Keratinocyte (primary cell): ENCODE measurements around the gene SMYD4. TPM values are rescaled to one million over a fixed set of nuclear protein-coding genes. Genes with fewer than 3 reads are reported as not detected.

ENCODE experiments used
- DNase-seq: peaks from one replicate; pipeline ENCODE4 v3.0.0-alpha.2; 2011; ENCODE audit warnings: low read depth, missing footprints, low spot score
- FAIRE-seq: peaks from 2 replicates; lab custom pipeline; 2011; peaks lifted over from hg19 to GRCh38; lab: Jason Lieb, UNC
- H2AFZ ChIP-seq: 2 replicates; pipeline ENCODE4 v1.6.0; 2012; ENCODE audit warnings: low read length, control low read depth, inconsistent platforms; ENCODE audit not compliant: control insufficient read depth
- H3K27ac ChIP-seq: 2 replicates; pipeline ENCODE4 v1.5.1; 2011; ENCODE audit warnings: low read length; ENCODE audit not compliant: control insufficient read depth, insufficient read depth
- H3K27me3 ChIP-seq: 3 replicates; pipeline ENCODE4 v1.6.0; 2011; ENCODE audit warnings: low read length; ENCODE audit not compliant: control insufficient read depth, insufficient read depth; ENCODE audit errors: extremely low read depth
- H3K36me3 ChIP-seq, 2 experiments: 2 replicates in 1 of 2; 3 replicates in 1 of 2; pipeline ENCODE4 v1.5.1; 2011; ENCODE audit warnings: low read length in 2 of 2, mild to moderate bottlenecking in 1 of 2; ENCODE audit not compliant: control insufficient read depth in 2 of 2, insufficient read depth in 2 of 2; ENCODE audit errors: extremely low read depth in 1 of 2
- H3K4me1 ChIP-seq: 3 replicates; pipeline ENCODE4 v1.5.1; 2011; ENCODE audit warnings: low read length; ENCODE audit not compliant: control insufficient read depth, insufficient read depth; ENCODE audit errors: extremely low read depth
- H3K4me2 ChIP-seq: 3 replicates; pipeline ENCODE4 v1.6.0; 2011; ENCODE audit warnings: low read depth, low read length; ENCODE audit not compliant: control insufficient read depth, insufficient read depth; ENCODE audit errors: extremely low read depth
- H3K4me3 ChIP-seq, 3 experiments: fragments of 200-600 bp in 1 of 3; sonication (generic) in 1 of 3; 2 replicates in 2 of 3; 3 replicates in 1 of 3; pipeline ENCODE4 v1.5.1; 2011 to 2016; ENCODE audit warnings: low read length in 3 of 3, mild to moderate bottlenecking in 3 of 3, control low read depth in 2 of 3, inconsistent platforms in 1 of 3, low read depth in 1 of 3, mixed read lengths in 1 of 3, mixed run types in 1 of 3, moderate library complexity in 1 of 3; ENCODE audit not compliant: control insufficient read depth in 2 of 3, insufficient read depth in 2 of 3; ENCODE audit errors: extremely low read depth in 1 of 3
- H3K79me2 ChIP-seq: 2 replicates; pipeline ENCODE4 v1.6.0; 2012; ENCODE audit warnings: low read length; ENCODE audit not compliant: control insufficient read depth, insufficient read depth
- H3K9ac ChIP-seq: 3 replicates; pipeline ENCODE4 v1.6.0; 2011; ENCODE audit warnings: low read length; ENCODE audit not compliant: control insufficient read depth, insufficient read depth; ENCODE audit errors: extremely low read depth
- H3K9me1 ChIP-seq: 3 replicates; pipeline ENCODE4 v1.6.0; 2011; ENCODE audit warnings: low read length; ENCODE audit not compliant: control insufficient read depth, insufficient read depth; ENCODE audit errors: extremely low read depth
- H3K9me3 ChIP-seq: 2 replicates; pipeline ENCODE4 v1.5.1; 2012; ENCODE audit warnings: low read depth, low read length; ENCODE audit not compliant: control insufficient read depth
- H4K20me1 ChIP-seq: 3 replicates; pipeline ENCODE4 v1.6.0; 2011; ENCODE audit warnings: low read length; ENCODE audit not compliant: control insufficient read depth, insufficient read depth; ENCODE audit errors: extremely low read depth
- CTCF ChIP-seq, 3 experiments: IDR thresholded peaks in 1 of 3; conservative IDR thresholded peaks in 1 of 3; optimal IDR thresholded peaks in 1 of 3; 2 replicates in 2 of 3; 3 replicates in 1 of 3; pipeline versions ENCODE3 to v1.5.1; 2011; ENCODE audit warnings: low read length in 3 of 3, mild to moderate bottlenecking in 3 of 3, moderate library complexity in 2 of 3, control low read depth in 1 of 3, inconsistent platforms in 1 of 3; ENCODE audit not compliant: insufficient read depth in 2 of 3; ENCODE audit errors: extremely low read depth in 1 of 3
- EZH2 ChIP-seq: IDR thresholded peaks from one replicate; pipeline ENCODE4 v1.6.1; 2012; ENCODE audit warnings: inconsistent platforms, mild to moderate bottlenecking, low read length, moderate library complexity
- dilution Hi-C: fragments of 300-500 bp; cut with MboI; formaldehyde crosslinking; loops from one replicate; pipeline ENCODE4 v1.7.0; 2020; ENCODE audit warnings: low sequenced_read_pairs; ENCODE audit not compliant: extremely low pct_ligation_motif_present
- polyA plus RNA-seq, 5 experiments: library from polyadenylated mRNA; depleted of rRNA in 3 of 5; stranded (reverse) in 3 of 5; stranded (forward) in 1 of 5; unstranded in 1 of 5; fragments of >200 nt; gene quantifications; 1 replicate in 1 of 5; 2 replicates in 3 of 5; 3 replicates in 1 of 5; pipeline versions ENCODE4 v1.2.1 to v1.2.3, GENCODE V29; 2011 to 2012; ENCODE audit warnings: missing spikeins in 2 of 5, low read depth in 1 of 5, low replicate concordance in 1 of 5

The SMYD4 gene
- polyA plus RNA-seq, 1 donor (not counting 4 experiments of a cell fraction or from before 2014, with no cell fraction given), result 6.3 TPM

- peaks cover 4 to 5% of the 10 kb centered on the region in 2 experiments for H3K36me3 ChIP-seq
- no peak overlapping the region for H3K27ac ChIP-seq
- peaks cover 14% of the 10 kb centered on the region for H3K4me1 ChIP-seq
- no peak overlapping the region for H2AFZ ChIP-seq
- dilution Hi-C loops, result no loop called here
- no peak for TF ChIP-seq EZH2
- no peak for TF ChIP-seq CTCF (optimal IDR thresholded peaks at IDR 0.05 in 1 of 3, IDR thresholded peaks at IDR 0.05 in 1 of 3, conservative IDR thresholded peaks at IDR 0.05 in 1 of 3; ENCODE audit: extremely low read depth in 1 of 3, insufficient read depth in 2 of 3, low read length in 3 of 3)
- no peaks in the 10 kb centered on the region for H3K9me3 ChIP-seq
- FAIRE-seq (no peak), DNase-seq (no peak)
- no peaks in the 10 kb centered on the region for H4K20me1 ChIP-seq
- no peaks in the 10 kb centered on the region for H3K27me3 ChIP-seq
- no peak overlapping the region for H3K4me2 ChIP-seq
- H3K79me2 ChIP-seq, result peaks cover 4% of the 10 kb centered on the region
- no peaks in the 10 kb centered on the region for H3K9me1 ChIP-seq
- no peak overlapping the region for H3K4me3 ChIP-seq
- H3K9ac ChIP-seq, result no peak overlapping the region
These were observed 32.4 kb downstream of the SMYD4 start for GRCh38 chr17:1797323-1797722.

- FAIRE-seq (no peak), DNase-seq (no peak)
- Histone ChIP-seq H2AFZ (no peak overlapping the region), H3K79me2 (peaks cover 4% of the 10 kb centered on the region), H3K4me1 (peaks cover 16% of the 10 kb centered on the region), H3K27me3 (no peaks in the 10 kb centered on the region), H4K20me1 (no peaks in the 10 kb centered on the region), H3K27ac (no peak overlapping the region), H3K4me3 (no peak overlapping the region), H3K36me3 (peaks cover 4 to 5% of the 10 kb centered on the region in 2 experiments), H3K9me3 (no peaks in the 10 kb centered on the region), H3K4me2 (no peak overlapping the region), H3K9me1 (no peaks in the 10 kb centered on the region), H3K9ac (no peak overlapping the region)
- TF ChIP-seq EZH2 (no peak), CTCF (optimal IDR thresholded peaks at IDR 0.05 in 1 of 3, IDR thresholded peaks at IDR 0.05 in 1 of 3, conservative IDR thresholded peaks at IDR 0.05 in 1 of 3; ENCODE audit: extremely low read depth in 1 of 3, insufficient read depth in 2 of 3, low read length in 3 of 3) (no peak)
- dilution Hi-C loops, result no loop called here
These were observed 32.9 kb downstream of the SMYD4 start for GRCh38 chr17:1796800-1797199.
